ENCODE measurements around the gene TUBB2B. TPM values are rescaled to one million over a fixed set of nuclear protein-coding genes. Genes with fewer than 3 reads are reported as not detected.
"Not testable (repeated sequence)": the region's sequence is repeated elsewhere in the genome, so short reads cannot be mapped to it uniquely, and the experiment has no call there.

TUBB2B gene
- total RNA-seq, 2 experiments from 2014 or later: 0.29 TPM; not detected in 1

GRCh38 chr6:3190056-3190455 lies 37.4 kb downstream of the TUBB2B start:
- H3K36me3 Mint-ChIP-seq: no peaks in the 10 kb centered on the region
- intact Hi-C loops (cut with micrococcal nuclease): no loop called here
- H3K27me3 Mint-ChIP-seq: peaks cover 5% of the 10 kb centered on the region
- H3K4me1 Mint-ChIP-seq (ENCODE audit: low read depth): no peaks in the 10 kb centered on the region
- ChIA-PET CTCF (interaction anchor here (1.4 kb wide), 1 partner anchor 62 kb away, joined by 3 read pairs; no protein-coding TSS in a partner anchor), POLR2A (no interaction called here)
- H3K27ac Mint-ChIP-seq: no peak overlapping the region
- no peaks in the 10 kb centered on the region for H3K9me3 Mint-ChIP-seq
- DNase-seq: no peak
- no peak overlapping the region for H3K4me3 Mint-ChIP-seq

GRCh38 chr6:3189192-3189591 lies 38.3 kb downstream of the TUBB2B start:
- H3K4me1 Mint-ChIP-seq (ENCODE audit: low read depth); H3K9me3 Mint-ChIP-seq; POLR2A ChIA-PET; H3K27me3 Mint-ChIP-seq; H3K4me3 Mint-ChIP-seq; intact Hi-C loops (cut with micrococcal nuclease); DNase-seq; H3K36me3 Mint-ChIP-seq; H3K27ac Mint-ChIP-seq: not testable (repeated sequence)
- CTCF ChIA-PET: interaction anchor here (2.3 kb wide), 1 partner anchor 62 kb away, joined by 6 read pairs; no protein-coding TSS in a partner anchor

GRCh38 chr6:3188262-3188661 lies 39.2 kb downstream of the TUBB2B start:
- Mint-ChIP-seq H3K36me3 (no peaks in the 10 kb centered on the region), H3K27me3 (peaks cover 10% of the 10 kb centered on the region), H3K9me3 (no peaks in the 10 kb centered on the region), H3K27ac (no peak overlapping the region), H3K4me3 (no peak overlapping the region), H3K4me1 (ENCODE audit: low read depth) (no peaks in the 10 kb centered on the region)
- no peak for DNase-seq
- intact Hi-C loops (cut with micrococcal nuclease): no loop called here
- ChIA-PET CTCF (interaction anchor here (0.7 to 2.3 kb wide), 2 partner anchors 63 to 749 kb away, joined by 4 to 6 read pairs; no protein-coding TSS in a partner anchor), POLR2A (no interaction called here)

GRCh38 chr6:3186974-3187382 lies 40.5 kb downstream of the TUBB2B start:
- DNase-seq: no peak
- Mint-ChIP-seq H3K27ac (no peak overlapping the region), H3K4me1 (ENCODE audit: low read depth) (no peaks in the 10 kb centered on the region), H3K9me3 (no peaks in the 10 kb centered on the region), H3K4me3 (no peak overlapping the region), H3K27me3 (peaks cover 10% of the 10 kb centered on the region), H3K36me3 (no peaks in the 10 kb centered on the region)
- CTCF ChIA-PET: no interaction called here
- intact Hi-C loops (cut with micrococcal nuclease): no loop called here
- POLR2A ChIA-PET: no interaction called here

- H3K4me1 Mint-ChIP-seq (ENCODE audit: low read depth): no peaks in the 10 kb centered on the region
- ChIA-PET POLR2A (no interaction called here), CTCF (interaction anchor here (0.6 kb wide), 1 partner anchor 679 kb away, joined by 3 read pairs; no protein-coding TSS in a partner anchor)
- no peaks in the 10 kb centered on the region for H3K36me3 Mint-ChIP-seq
- no peak overlapping the region for H3K27ac Mint-ChIP-seq
- no peak overlapping the region for H3K4me3 Mint-ChIP-seq
- no peaks in the 10 kb centered on the region for H3K9me3 Mint-ChIP-seq
- peaks cover 8% of the 10 kb centered on the region for H3K27me3 Mint-ChIP-seq
- DNase-seq: no peak
- intact Hi-C loops (cut with micrococcal nuclease): no loop called here
These were observed 44.4 kb downstream of the TUBB2B start for GRCh38 chr6:3183066-3183465.

- Mint-ChIP-seq H3K27ac (no peak overlapping the region), H3K9me3 (no peaks in the 10 kb centered on the region), H3K4me1 (ENCODE audit: low read depth) (peaks cover 2% of the 10 kb centered on the region), H3K4me3 (no peak overlapping the region), H3K36me3 (no peaks in the 10 kb centered on the region), H3K27me3 (peaks cover 5% of the 10 kb centered on the region)
- ChIA-PET CTCF (no interaction called here), POLR2A (no interaction called here)
- intact Hi-C loops (cut with micrococcal nuclease): no loop called here
- no peak for DNase-seq
These were observed 46.3 kb downstream of the TUBB2B start for GRCh38 chr6:3181105-3181504.

- intact Hi-C loops (cut with micrococcal nuclease): loop anchor here (1.0 kb wide), 1 partner anchor 24 kb away; no protein-coding TSS in a partner anchor
- H3K4me1 Mint-ChIP-seq (ENCODE audit: low read depth); H3K27ac Mint-ChIP-seq; H3K36me3 Mint-ChIP-seq; DNase-seq; CTCF ChIA-PET; H3K4me3 Mint-ChIP-seq; H3K27me3 Mint-ChIP-seq; H3K9me3 Mint-ChIP-seq; POLR2A ChIA-PET: not testable (repeated sequence)
These were observed 47.5 kb downstream of the TUBB2B start for GRCh38 chr6:3179945-3180344.

GRCh38 chr6:3178666-3179065 lies 48.8 kb downstream of the TUBB2B start:
- H3K27ac Mint-ChIP-seq, POLR2A ChIA-PET, CTCF ChIA-PET: not testable (repeated sequence)

GRCh38 chr6:3176562-3177355 lies 50.7 kb downstream of the TUBB2B start:
- peaks cover 2% of the 10 kb centered on the region for H3K4me1 Mint-ChIP-seq (ENCODE audit: low read depth)
- H3K36me3 Mint-ChIP-seq: no peaks in the 10 kb centered on the region
- DNase-seq: peak; percentile 76
- H3K27ac Mint-ChIP-seq: no peak overlapping the region
- ChIA-PET CTCF (interaction anchor here (1.7 kb wide), 1 partner anchor 52 kb away, joined by 4 read pairs; no protein-coding TSS in a partner anchor), POLR2A (no interaction called here)
- intact Hi-C loops (cut with micrococcal nuclease): loop anchor here (2.0 kb wide), 1 partner anchor 14 kb away; no protein-coding TSS in a partner anchor
- no peak overlapping the region for H3K4me3 Mint-ChIP-seq
- no peaks in the 10 kb centered on the region for H3K9me3 Mint-ChIP-seq
- H3K27me3 Mint-ChIP-seq: no peaks in the 10 kb centered on the region

More at GRCh38 chr6:3178666-3179065, 48.8 kb downstream of the TUBB2B start:
- H3K27me3 Mint-ChIP-seq; DNase-seq; H3K36me3 Mint-ChIP-seq; H3K4me1 Mint-ChIP-seq (ENCODE audit: low read depth); intact Hi-C loops (cut with micrococcal nuclease); H3K4me3 Mint-ChIP-seq; H3K9me3 Mint-ChIP-seq: not testable (repeated sequence)

GRCh38 chr6:3175715-3176402 lies 51.6 kb downstream of the TUBB2B start:
- ChIA-PET CTCF (interaction anchor here (1.7 kb wide), 1 partner anchor 51 kb away, joined by 4 read pairs; no protein-coding TSS in a partner anchor), POLR2A (no interaction called here)
- Mint-ChIP-seq H3K4me3 (no peak overlapping the region), H3K27me3 (no peaks in the 10 kb centered on the region), H3K27ac (no peak overlapping the region), H3K9me3 (no peaks in the 10 kb centered on the region), H3K4me1 (ENCODE audit: low read depth) (peaks cover 2% of the 10 kb centered on the region), H3K36me3 (no peaks in the 10 kb centered on the region)
- intact Hi-C loops (cut with micrococcal nuclease): loop anchor here (2.0 kb wide), 1 partner anchor 13 kb away; no protein-coding TSS in a partner anchor
- DNase-seq: no peak
